A549 treated with RU486 at 1 μM for 4 hours (cell line): Measurements from ENCODE around the gene CWF19L2. TPM values are rescaled to one million over a fixed set of nuclear protein-coding genes. Genes with fewer than 3 reads are reported as not detected.

Experiments
- total RNA-seq: library from RNA; stranded (reverse); fragments of 200-300 nt; extraction: Qiagen RNA extraction; gene quantifications from 5 replicates; pipeline ENCODE4 v1.2.3, GENCODE V29; 2022; ENCODE audit warnings: low read depth

CWF19L2 gene
- total RNA-seq = 2.9 to 5.2 TPM (median 4.5 TPM) in 5 replicates

GRCh38 chr11:107457558-107458271 lies at the start of gene CWF19L2:
CWF19L2 (minus strand) TSS chr11:107457825; CDS start chr11:107457816, 9 bp downstream.

Other genes with a start within 250 kb of the CWF19L2 start
- gene ALKBH8, start 107.9 kb upstream of the CWF19L2 start, total RNA-seq = 5.7 to 10.8 TPM (median 8.3 TPM) in 5 replicates
- 0.15 to 0.41 TPM (median 0.26 TPM) in 5 replicates for gene ELMOD1, start 133.3 kb upstream of the CWF19L2 start, total RNA-seq